CD4-positive, alpha-beta T cell treated with Interleukin-15 for 4 hours (primary cell): ENCODE measurements around the gene AMFR.

Experiments used
- DNase-seq: peaks from one replicate; pipeline ENCODE4 v3.0.0-alpha.2; 2020; ENCODE audit warnings: low spot score

The AMFR gene

DNA sequence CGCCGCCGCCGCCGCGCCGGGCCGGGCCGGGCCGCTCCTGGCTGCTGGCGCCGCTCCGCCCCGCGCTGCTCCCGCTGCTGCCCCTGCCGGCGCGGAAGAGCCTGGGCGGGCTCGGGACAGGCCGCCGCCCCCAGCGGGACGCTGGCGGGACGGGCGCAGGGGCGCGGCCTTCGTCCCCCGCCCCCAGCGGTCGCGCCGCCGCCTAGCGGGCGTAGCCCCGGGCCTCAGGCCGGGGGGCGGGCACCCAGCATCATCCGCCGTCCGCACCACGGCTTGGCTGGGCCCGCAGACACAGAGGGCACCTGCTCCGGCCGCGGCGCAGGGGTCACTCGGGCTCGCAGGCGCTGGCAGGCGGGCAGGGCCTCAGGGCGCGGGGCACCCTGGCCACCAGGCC, at the start of gene AMFR:
AMFR (minus strand) TSS at position 107 of the 394 bp plus-strand sequence. CDS start 218 bp downstream, outside the sequence.
- DNase-seq = peak; percentile 66

DNA sequence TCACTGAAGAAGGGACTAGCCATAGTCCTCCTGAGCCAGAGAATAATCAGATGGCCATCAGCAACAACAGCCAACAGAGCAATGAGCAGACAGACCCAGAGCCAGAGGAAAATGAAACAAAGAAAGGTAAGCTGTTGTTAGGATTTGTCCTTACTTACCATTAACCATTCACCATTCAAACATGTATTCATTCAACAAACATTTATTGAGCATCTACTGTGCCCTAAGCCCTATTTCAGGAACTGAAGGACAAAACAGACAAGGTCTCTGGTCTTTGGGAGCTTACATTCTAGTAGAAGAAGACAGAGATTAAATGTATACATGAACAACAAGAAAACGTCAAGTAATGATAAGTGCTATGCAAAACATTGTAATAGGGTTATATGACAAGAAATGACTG, 45.3 kb upstream of the AMFR start:
- DNase-seq = no peak

DNA sequence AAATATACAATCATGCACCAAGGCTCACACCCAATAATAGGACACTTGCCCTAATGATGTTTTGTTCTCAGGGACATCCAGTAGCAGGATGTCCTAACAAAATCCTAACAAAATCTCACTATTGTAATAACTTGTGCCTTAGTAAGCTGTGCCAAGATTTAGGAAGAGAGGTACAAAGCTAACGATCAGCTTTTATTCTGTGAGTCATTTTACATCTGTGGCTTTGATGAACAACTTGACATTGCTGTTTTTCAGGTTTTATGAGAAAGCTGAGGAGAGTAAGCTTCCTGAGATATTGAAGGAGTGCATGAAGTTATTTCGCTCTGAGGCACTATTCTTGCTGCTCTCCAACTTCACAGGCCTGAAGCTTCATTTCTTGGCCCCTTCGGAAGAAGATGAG, 44.9 kb upstream of the AMFR start:
- no peak for DNase-seq

DNA sequence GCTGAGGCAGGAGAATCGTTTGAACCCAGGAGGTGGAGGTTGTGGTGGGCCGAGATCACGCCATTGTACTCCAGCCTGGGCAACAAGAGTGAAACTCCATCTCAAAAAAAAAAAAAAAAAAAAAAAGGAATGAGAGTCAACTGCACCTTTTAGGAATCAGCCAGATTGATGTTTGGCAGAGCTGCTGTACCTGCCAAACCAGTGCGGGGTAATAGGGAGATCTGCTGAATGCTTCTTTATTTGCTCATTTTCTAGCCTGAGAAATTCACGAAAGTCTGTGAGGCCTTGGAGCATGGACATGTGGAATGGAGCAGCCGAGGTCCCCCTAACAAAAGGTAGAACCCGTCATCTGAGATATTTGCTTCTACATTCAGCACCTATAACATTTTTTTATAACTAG, 44.4 kb upstream of the AMFR start:
- DNase-seq = no peak

DNA sequence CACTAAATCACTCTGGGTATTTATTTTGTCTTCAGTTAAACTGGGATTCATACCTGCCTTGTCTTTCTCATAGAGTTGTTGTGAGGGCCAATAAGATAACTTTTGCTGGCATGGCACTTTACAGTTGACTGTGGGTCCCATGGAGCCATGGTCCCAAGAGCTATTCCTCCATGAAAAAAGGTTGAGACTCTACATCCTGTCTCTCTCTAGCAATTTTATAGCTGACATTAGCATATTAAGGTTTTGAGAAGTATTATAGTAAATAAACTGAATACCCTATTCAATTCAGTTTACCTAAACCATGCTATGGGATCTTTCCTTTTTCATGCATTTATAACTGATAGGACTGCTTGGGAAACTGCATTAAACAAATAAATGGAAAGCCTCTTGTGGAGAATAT, 43.5 kb upstream of the AMFR start:
- no peak for DNase-seq

DNA sequence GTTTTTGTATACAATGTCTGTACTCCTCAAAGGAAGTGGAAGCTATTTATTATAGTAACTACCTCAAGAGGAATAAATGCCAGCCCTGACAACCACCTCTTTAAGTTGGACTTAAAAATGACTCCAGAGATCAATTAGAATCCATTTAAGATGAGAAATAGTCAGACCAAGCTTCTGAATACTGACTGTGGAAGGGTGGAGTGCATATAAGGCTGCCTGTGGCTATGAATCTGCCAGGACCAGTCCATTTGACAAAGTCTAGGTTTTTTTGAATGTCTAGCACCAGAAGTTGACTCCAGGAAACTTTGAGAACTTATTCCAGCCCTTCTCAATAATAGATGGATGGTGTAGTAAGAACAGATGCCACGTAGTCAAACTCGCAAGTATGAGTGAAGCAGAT, 41.0 kb upstream of the AMFR start:
- DNase-seq = no peak

DNA sequence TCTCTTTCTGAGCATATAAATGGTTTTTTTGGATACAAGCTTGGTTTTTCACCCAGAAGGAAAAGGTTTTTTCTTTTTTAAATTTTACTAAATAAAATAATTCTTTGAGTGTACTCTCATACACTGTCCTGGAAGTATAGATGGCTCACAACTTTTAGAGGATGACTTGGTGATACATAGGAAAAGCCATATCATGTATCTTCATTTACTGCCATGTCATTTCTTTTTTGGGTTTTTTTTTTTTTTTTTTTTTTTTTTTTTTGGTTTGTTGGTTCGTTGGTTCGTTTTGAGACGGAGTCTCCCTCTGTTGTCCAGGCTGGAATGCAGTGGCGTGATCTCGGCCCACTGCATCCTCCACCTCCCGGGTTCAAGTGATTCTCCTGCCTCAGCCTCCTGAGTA, 37.8 kb upstream of the AMFR start:
- DNase-seq = no peak

DNA sequence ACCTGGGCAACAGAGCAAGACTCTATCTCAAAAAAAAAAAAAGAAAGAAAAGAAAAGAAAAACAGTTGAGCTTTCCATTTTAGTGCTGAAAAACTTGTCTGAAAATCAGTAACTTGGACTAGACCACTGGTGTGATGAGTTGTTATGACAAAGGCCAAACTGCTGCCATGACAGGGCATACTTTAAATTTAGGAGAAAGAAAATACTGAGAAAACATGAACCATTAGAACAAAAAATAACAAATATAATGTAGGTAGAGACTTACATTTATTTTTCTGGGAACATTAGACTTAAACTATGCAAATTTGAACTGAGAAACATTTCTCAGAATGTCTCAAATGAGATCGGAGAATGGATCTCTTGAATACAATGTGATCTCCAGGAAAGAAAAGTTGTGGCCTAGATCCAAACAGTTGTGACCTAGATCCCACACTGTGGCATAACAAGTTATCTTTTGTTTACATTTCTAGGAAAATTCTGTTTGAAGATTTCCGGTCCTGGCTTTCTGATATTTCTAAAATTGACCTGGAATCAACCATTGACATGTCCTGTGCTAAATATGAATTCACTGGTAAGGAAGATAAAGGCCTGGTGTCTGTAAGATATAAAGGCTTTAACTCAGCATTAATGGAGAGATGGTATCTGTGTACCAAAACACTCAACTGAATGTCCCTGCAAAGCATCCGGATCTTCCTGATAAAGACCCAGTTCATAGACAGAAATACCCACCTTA, 36.9 kb upstream of the AMFR start:
- DNase-seq = no peak

DNA sequence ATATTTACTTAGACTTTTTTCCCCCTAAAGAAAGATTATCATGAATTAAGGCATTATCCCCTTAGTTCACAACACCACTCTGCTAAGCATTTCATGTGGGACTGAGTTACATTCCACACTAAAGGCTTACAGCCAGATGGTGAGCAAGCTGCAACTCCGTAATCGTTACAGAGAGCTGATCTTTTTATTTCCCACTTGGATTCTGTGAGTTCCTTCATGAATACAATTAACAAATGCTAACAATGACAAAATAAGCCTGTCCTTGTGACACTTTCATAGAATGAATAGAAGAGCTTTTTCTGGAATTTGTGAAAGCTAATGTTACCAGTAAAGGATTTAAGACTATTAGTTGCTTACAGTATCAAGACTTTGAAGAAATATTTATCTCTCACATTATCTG, 34.8 kb upstream of the AMFR start:
- DNase-seq = no peak

DNA sequence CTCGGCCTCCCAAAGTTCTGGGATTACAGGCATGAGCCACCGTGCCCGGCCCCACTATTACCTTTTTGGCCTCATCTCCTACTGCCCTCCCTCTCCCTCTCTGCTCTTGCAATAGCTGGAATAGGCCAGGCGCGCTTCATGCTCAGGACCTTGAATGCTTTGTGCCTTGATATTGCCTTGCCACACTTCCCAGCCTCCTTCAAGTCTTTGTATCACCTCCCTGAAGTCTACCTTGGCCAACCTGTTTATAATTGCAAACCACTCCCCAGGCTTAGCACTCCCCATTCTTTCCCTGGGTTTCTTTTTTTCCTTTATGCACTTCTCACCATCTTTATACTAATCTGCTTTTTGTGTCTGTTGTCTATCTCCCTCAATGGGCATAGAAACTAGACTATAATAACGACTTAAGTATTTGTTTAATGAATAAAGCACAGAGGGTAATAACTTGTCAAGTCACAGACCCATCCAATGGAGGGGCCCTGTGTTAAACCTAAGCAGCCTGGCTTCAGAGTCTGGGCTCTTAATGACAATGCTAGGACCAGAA, 32.7 kb upstream of the AMFR start:
- DNase-seq = no peak

DNA sequence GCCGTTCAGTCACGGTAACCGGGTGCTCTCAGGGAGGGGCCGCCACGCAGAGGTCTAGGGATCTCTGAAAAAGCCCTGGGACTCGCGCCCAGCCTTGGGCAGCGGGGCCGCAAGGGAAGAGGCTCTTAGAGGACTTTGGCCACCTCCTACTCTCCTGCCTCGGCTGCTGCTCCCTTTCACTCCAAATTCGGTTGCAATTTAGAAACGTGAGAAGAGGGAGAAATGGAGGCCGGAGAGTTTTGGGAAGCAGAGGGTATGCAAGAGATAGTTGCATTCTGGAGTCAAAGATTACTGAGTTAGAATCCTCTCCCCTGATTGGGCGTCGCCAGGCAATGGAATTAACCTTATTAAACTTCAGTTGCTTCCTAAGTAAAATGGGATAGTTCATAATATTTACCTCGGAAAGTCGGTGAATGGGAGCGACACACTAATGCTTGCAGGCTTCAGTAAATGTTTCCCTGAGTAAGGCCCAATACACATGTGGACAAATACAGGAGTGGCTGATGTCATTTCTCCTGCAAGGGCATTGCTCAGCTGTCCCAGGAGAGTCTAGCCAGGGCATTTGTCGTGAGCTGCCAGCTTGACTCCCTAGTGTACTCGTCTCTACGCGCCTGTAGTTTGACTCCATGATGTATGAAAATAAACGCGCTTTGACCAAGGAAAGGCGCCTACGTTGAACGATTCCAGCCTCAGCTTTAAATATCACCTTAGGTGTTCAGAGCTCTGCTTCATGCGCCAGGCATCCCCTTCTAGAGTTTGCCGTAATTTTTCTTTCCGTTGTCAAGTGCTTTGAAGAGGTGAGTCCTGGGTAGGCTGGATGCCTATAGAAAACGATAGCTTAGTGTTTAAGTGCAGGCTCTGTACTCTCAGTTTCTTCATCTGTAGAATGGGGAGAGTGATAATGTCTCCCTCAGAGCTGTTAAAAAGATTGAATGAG, 26.7 kb upstream of the AMFR start:
- DNase-seq = no peak

DNA sequence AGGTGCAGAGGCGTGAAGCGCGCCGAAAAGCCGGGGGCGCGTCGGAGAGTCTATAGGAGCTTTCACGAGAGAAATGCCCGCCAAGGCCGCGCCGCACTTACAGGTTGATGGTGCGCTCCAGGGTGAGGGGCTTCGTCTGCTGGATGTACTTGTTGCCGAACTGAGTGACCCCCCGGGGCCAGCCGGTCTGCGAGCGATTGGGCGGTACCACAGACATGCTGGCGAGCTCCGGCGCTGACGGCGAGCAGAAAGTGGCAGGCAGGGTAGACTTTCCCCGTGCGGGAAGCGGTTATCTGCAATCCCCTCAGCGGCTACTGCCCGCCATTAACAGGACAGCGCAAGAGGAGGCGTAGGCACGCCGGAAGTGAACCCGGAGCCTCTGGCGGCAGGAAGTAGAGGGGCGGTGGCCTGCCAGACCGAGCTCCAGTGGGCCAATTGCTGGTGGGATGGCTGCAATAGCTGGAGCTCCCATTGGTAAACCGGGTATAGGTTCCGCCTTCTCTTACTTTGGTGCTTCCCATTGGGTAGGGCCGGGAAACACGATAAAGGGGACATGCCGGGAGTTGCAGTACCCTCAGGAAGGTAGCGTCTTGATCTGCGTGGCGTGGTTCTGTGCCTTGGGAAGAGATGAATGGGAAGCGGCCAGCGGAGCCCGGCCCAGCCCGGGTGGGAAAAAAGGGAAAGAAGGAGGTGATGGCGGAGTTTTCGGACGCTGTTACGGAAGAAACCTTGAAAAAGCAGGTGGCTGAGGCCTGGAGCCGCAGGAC, 25.8 kb upstream of the AMFR start, which contains the start of the genes NUDT21 and OGFOD1:
NUDT21 (minus strand) TSS at position 347 of the 767 bp plus-strand sequence; CDS start at position 217, 130 bp downstream.
OGFOD1 (plus strand) TSS at position 569 of the 767 bp plus-strand sequence; CDS start at position 628, 59 bp downstream.
- peak; percentile 96 for DNase-seq

DNA sequence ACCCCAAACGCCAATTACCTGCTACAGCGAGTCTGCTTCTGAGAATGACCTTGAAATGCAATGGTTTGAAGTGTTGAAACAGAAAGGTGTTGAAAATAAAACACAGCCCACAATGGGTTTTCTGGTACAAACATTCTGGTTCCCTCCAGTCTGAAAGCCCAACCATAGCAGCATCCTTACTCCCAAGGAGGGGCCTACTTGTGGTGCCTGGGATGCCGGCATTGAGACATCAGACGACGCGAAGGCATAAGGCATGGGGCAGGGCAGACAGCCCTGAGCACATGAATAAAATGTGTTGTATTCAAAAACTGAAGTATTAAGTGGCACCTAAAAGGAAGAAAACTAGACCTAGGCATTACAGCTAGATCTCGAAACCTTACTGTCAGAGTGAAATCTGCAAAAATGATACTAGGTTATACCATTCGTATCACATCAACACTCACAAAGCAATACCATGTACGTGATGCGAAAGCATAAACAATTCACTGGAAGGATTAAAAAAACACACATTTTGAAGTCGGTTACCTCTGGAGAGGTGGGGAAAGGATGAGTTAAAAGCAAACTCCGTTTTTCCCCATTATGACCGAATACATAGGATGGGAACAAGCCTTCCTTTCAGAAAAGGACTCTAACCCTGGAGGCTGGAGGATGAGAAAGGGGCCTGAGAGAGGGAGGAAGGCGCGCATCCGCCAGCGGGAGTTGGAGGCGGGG, 25.1 kb upstream of the AMFR start:
- DNase-seq = no peak

DNA sequence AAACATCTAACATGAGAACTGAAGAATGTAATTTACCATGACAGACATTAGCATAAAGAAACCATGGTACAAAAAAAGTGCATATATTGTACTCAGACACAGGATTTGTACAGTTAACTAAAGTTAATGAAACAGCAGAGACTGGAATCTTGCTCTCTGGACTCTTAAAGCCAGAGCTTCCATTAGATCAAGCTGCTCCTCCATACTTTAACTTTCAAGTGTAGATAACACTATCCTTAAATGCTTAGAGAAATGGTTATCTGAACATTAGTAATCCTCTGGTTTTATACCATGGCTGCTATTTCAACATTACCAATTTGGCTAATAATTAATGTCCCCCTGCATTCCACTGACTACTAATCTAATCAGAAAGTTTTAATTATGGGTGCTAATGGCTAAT, 22.7 kb upstream of the AMFR start:
- no peak for DNase-seq

DNA sequence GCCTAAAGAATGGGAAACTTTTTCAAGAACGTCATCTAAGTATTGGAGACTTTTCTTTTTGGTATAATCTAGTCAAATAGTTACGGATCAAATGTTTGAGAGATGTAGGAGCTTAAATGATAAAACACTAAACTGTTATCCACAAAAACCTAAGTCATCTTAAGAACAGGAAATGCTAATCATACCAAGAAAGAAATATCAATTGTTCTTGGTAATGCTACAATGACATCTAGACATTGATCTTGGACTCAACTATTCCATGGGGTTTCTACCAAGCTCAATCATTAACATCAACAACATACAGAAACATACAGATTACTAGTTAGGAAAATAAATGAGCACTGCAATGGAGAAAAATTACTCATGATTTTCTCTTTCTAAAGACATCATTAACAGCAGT, 21.9 kb upstream of the AMFR start:
- DNase-seq = no peak

DNA sequence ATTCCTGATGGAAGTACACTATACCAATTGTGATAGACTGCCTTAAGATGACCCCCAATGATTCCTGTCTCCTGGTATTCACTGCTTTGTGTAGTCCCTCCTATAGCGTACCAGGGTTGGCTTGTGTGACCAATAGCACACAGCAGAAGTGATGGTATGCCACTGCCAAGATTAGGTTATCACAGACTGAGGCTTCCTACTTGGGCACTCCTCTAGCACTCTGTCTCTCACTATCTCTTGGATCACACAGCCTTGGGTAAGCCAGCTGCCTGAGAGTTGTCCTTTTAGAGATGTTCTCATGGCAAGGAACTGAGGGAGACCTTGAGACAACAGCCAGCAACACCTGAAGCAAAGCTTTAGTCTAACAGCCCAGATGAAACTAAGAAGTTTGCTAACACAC, 12.7 kb upstream of the AMFR start:
- DNase-seq = no peak

DNA sequence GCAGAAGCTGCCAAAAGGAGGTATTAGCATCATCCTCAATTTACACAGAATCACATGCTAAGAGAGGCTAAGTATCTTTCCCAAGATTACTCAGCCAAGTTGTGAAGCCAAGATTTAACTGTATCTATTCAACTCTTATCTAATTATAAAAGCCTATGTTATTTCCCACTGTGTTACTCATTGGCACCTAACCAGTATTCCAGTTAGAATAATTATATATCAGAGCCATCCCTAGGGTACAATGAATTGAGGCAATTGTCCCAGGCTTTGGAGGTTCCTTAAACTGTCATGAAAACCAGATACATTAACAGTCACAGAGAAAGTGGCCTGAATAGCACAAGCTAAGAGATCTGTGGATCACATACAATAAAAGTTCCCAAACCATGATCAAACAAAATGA, 10.9 kb upstream of the AMFR start:
- DNase-seq = no peak

DNA sequence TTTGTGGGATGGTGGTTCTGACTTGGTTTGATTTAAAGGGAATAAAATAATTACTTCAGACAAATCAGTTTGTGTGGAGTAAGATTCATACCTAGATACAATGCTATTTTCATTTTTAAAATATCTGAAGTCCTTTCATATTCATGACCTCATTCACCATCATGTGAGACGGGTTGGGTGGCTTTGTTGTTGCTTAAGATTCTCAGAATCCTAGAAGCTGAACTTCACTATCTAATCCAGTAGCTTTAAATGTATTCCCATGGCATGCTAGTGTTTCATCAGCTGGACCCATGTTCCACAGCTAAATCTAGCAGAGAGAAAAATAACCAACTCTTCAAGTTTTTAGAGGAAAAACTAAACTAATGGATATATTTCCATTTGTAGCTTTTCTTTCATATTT, 2.7 kb upstream of the AMFR start:
- no peak for DNase-seq

DNA sequence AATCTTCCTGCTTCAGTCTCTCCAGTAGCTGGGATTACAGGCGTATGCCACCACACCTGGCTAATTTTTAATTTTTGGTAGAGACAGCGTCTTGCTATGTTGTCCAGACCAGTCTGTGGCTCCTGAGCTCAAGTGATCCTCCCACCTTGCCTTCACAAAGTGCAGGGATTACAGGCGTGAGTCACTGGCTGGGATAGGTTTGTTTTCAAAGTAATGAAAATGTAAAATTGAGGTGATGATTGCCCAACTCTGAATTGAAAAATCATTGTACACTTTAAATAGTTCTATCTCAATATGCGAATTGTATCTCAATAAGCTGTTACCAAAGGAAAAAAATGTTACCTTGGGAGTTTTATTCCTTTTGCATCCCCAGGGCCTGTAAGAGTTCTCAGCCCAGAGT, 1.2 kb upstream of the AMFR start:
- no peak for DNase-seq

DNA sequence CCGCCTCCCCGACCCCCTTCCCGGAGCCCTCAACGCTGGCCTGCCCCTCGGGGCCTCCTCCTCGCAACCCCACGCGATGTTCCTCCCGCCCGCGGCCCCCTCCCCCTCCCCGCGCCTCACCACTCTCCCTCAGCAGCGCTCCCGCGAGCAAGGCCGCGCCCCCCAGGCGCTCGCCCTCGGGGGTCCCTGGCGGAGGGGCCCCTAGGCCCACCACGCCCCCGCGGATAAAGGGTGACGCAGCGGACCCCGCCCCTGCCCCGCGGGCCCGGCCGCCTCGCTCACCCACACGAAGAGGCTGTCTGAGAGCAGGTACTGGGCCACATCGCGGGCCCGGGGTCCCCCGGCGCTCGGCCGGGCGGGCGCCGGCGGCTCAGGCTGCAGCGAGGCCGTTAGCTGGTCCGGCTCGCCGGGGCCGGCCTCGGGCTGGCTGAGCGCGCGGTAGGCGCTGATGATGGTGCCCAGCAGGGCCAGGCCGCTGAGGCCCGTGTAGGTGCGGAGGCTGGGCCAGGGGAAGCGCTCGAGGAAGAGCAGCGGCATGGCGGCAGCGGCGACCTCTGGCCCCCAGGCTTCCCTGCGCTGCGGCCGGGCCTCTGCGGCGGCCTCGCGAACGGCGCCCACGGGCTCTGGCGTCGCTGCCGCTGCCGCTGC, 430 bp downstream of the AMFR start:
- DNase-seq = peak; percentile 19

DNA sequence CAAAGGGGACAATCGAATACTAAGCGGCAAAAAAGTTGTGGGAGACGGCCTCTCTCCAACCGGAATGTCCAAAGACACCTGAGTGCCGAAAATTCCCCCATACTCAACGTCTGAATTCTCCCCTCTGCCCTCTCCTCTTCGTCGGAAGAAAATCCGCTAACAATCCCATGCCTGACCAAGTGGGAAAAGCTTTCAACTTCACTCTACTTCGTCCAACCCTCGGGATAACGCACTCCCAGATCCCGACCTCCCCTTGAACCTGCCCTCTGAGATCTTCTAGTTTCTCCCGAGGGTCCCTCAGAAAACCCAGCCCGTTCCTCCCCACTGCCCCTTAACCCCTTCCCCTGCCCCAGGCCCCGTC, 961 bp downstream of the AMFR start:
- no peak for DNase-seq
